Spleen (tissue), 11 donors: ENCODE results near the gene LEF1. TPM values are rescaled to one million over a fixed set of nuclear protein-coding genes. Genes with fewer than 3 reads are reported as not detected.

ENCODE experiments used
- DNase-seq: peaks from one replicate; pipeline ENCODE4 v3.0.0-alpha.2; 2020
- H3K27ac ChIP-seq, 8 donors: fragments of 200-600 bp; sonication (generic) in 7 of 8; 1 replicate in 4 of 8; 2 replicates in 4 of 8; pipeline versions ENCODE4 v1.5.0 to v1.8.0; 2016 to 2021; ENCODE audit warnings: inconsistent platforms in 4 of 8, mild to moderate bottlenecking in 4 of 8, moderate library complexity in 1 of 8
- H3K27me3 ChIP-seq, 7 donors: fragments of 200-600 bp; sonication (generic) in 6 of 7; replicated peaks in 1 of 7; 1 replicate in 4 of 7; 2 replicates in 3 of 7; pipeline versions ENCODE4 v1.5.0 to v1.8.0; 2016 to 2021; ENCODE audit warnings: inconsistent platforms in 3 of 7, mild to moderate bottlenecking in 1 of 7
- H3K36me3 ChIP-seq, 6 donors: fragments of 200-600 bp; sonication (generic) in 5 of 6; 1 replicate in 4 of 6; 2 replicates in 2 of 6; pipeline versions ENCODE4 v1.5.0 to v1.8.0; 2016 to 2021; ENCODE audit warnings: inconsistent platforms in 2 of 6
- H3K4me1 ChIP-seq, 6 donors: fragments of 200-600 bp; sonication (generic) in 5 of 6; 1 replicate in 3 of 6; 2 replicates in 3 of 6; pipeline versions ENCODE4 v1.5.0 to v1.8.0; 2016 to 2021; ENCODE audit warnings: inconsistent platforms in 3 of 6
- H3K4me3 ChIP-seq, 8 donors: fragments of 200-600 bp; sonication (generic) in 7 of 8; 1 replicate in 4 of 8; 2 replicates in 4 of 8; pipeline versions ENCODE4 v1.5.0 to v1.8.0; 2016 to 2021; ENCODE audit warnings: inconsistent platforms in 4 of 8, mild to moderate bottlenecking in 4 of 8, moderate library complexity in 2 of 8
- H3K9me3 ChIP-seq, 8 donors: fragments of 200-600 bp; sonication (generic) in 7 of 8; 1 replicate in 4 of 8; 2 replicates in 4 of 8; pipeline versions ENCODE4 v1.5.0 to v1.8.0; 2016 to 2021; ENCODE audit warnings: inconsistent platforms in 4 of 8
- POLR2A ChIP-seq, 3 donors: fragments of 450-650 bp; IDR thresholded peaks; one replicate each; pipeline ENCODE4 v1.5.1; 2017; ENCODE audit warnings: antibody characterized with exemption in 3 of 3, mild to moderate bottlenecking in 1 of 3
- POLR2AphosphoS5 ChIP-seq, 3 donors: sonication (generic); formaldehyde crosslinking; IDR thresholded peaks; one replicate each; pipeline ENCODE4 v1.5.1; 2017; ENCODE audit warnings: antibody characterized with exemption in 3 of 3
- WGBS, 5 donors: extraction: QIAGEN DNeasy Blood & Tissue Kit in 3 of 5; methylation state at CpG; one replicate each; pipeline versions ENCODE4 v1.1.5 to v1.1.7; 2013 to 2018; 5-methylcytosine and 5-hydroxymethylcytosine counted together
- intact Hi-C: fragments of 100-400 bp; cut with DNase I; formaldehyde crosslinking; loops from one replicate; pipeline ENCODE4 v1.15.0; 2023; ENCODE audit warnings: low total_unique reads
- polyA plus RNA-seq, 3 donors: library from polyadenylated mRNA; stranded (reverse); fragments of 200-250 nt; gene quantifications; one replicate each; pipeline ENCODE4 v1.2.1, GENCODE V29; 2013
- total RNA-seq, 7 donors: library from RNA; depleted of rRNA in 3 of 7; stranded (reverse); fragments of >200 nt in 3 of 7; fragmentation: NEBNext Ultra II Directional in 4 of 7; extraction: Animal tissue kit (Norgen Biotek cat#: 25700) in 4 of 7; gene quantifications; one replicate each; pipeline versions ENCODE4 v1.1.0 to v1.2.1, GENCODE V29; 2016 to 2021
- TF ChIP-seq, protein P1 (sequence below), 11 experiments: fragments of 200-600 bp in 7 of 11; fragments of 450-650 bp in 4 of 11; sonication (generic) in 4 of 11; IDR thresholded peaks in 8 of 11; conservative IDR thresholded peaks in 3 of 11; 1 replicate in 7 of 11; 2 replicates in 4 of 11; pipeline versions ENCODE4 v1.4.0 to v1.8.0; 2016 to 2021; ENCODE audit warnings: antibody characterized with exemption in 11 of 11, inconsistent platforms in 4 of 11, mild to moderate bottlenecking in 1 of 11
- donor health status: healthy with polysubstance abuse.
- donor health status: DM: no; HTN: no; CAD: no; lungs with moderate emphysema.
- donor health status: DM: no; HTN: no; CAD: no.
- donor health status: Bipolar disorder and iron deficiency.
- donor health status: healthy.
- donor health status: DM: no; HTN: no; CAD: no.
- donor health status: DM: yes; HTN: yes; CAD: no.

LEF1 gene
- total and polyA plus RNA-seq, 10 donors, result 7.8 to 55.4 (median 33.9) TPM

DNA sequence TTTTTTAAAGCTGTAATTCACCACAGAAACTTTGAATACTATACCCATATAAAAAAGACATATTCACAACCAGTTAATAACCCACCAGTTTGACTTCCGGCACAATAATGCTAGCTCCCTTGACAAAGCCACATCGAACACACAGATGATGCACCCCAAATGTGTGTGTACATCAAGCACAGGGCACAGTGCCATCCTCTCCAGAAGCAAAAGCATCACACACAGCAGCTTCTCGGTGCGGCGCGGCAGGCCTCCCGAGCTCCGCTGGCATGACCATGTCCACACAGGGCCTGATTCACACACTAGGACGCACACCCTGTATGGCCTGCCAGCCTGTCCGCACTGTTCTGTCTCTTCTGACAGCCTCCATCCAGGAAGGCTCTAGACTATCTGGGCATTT is 88.0 kb downstream of the LEF1 start:
- H3K27ac ChIP-seq, result no peak overlapping the region
- intact Hi-C loops, result no loop called here
- no peak for DNase-seq
- no peaks in the 10 kb centered on the region for H3K4me1 ChIP-seq
- H3K27me3 ChIP-seq, result no peaks in the 10 kb centered on the region
- no peaks in the 10 kb centered on the region for H3K9me3 ChIP-seq
- no peaks in the 10 kb centered on the region for H3K36me3 ChIP-seq
- TF ChIP-seq POLR2A (IDR thresholded peaks at IDR 0.05) (no peak), POLR2AphosphoS5 (IDR thresholded peaks at IDR 0.05) (peak in 1 of 3 donors; percentile 63)
- TF ChIP-seq, protein P1, sequence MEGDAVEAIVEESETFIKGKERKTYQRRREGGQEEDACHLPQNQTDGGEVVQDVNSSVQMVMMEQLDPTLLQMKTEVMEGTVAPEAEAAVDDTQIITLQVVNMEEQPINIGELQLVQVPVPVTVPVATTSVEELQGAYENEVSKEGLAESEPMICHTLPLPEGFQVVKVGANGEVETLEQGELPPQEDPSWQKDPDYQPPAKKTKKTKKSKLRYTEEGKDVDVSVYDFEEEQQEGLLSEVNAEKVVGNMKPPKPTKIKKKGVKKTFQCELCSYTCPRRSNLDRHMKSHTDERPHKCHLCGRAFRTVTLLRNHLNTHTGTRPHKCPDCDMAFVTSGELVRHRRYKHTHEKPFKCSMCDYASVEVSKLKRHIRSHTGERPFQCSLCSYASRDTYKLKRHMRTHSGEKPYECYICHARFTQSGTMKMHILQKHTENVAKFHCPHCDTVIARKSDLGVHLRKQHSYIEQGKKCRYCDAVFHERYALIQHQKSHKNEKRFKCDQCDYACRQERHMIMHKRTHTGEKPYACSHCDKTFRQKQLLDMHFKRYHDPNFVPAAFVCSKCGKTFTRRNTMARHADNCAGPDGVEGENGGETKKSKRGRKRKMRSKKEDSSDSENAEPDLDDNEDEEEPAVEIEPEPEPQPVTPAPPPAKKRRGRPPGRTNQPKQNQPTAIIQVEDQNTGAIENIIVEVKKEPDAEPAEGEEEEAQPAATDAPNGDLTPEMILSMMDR (IDR thresholded peaks at IDR 0.05 in 8 of 11, conservative IDR thresholded peaks at IDR 0.05 in 3 of 11), result no peak
- no peak overlapping the region for H3K4me3 ChIP-seq
- WGBS, 5 donors, result 80 to 95% (median 90%) methylated on average over 9 to 10 of the region's 10 CpGs

DNA sequence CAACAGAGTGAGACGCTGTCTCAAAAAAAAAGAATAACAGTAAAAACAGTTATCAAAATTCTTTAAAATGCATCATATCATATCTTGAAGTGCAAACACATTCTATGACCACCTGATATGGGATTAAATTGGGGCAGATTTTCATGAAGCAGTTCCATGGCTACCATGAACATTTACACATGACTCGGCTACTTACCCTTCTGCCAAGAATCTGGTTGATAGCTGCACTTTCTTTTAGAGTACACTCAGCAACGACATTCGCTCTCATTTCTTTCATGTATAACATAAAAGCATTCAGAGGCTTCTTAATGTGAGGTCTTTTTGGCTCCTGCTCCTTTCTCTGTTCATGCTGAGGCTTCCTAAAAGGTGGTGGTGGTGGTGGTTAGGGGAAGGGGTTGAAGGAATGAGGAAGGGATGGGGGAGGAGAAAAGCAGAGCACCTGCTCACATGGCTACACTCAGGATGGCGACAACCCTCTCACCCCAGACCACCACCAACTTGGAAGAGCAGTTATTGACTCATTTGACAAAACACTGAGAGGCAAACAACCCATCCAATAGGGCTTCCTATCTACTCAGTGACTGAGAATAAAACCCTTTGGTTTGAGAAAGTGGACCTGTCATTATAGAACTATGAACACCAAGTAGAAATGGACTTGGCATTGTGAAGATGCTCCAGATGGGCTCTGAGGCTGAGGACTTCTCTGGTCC is 90.6 kb downstream of the LEF1 start:
- Histone ChIP-seq H3K27me3 (peaks cover 0 to under 1% (median 0%) of the 10 kb centered on the region in 7 donors), H3K36me3 (no peaks in the 10 kb centered on the region), H3K27ac (no peak overlapping the region), H3K4me3 (no peak overlapping the region), H3K9me3 (no peaks in the 10 kb centered on the region), H3K4me1 (no peaks in the 10 kb centered on the region)
- intact Hi-C loops, result no loop called here
- TF ChIP-seq, protein P1 (IDR thresholded peaks at IDR 0.05 in 8 of 11, conservative IDR thresholded peaks at IDR 0.05 in 3 of 11), result no peak
- TF ChIP-seq POLR2AphosphoS5 (IDR thresholded peaks at IDR 0.05) (no peak), POLR2A (IDR thresholded peaks at IDR 0.05) (no peak)
- no peak for DNase-seq
- WGBS, 5 donors, result 70 to 85% (median 74%) methylated on average over 5 of the region's 5 CpGs

DNA sequence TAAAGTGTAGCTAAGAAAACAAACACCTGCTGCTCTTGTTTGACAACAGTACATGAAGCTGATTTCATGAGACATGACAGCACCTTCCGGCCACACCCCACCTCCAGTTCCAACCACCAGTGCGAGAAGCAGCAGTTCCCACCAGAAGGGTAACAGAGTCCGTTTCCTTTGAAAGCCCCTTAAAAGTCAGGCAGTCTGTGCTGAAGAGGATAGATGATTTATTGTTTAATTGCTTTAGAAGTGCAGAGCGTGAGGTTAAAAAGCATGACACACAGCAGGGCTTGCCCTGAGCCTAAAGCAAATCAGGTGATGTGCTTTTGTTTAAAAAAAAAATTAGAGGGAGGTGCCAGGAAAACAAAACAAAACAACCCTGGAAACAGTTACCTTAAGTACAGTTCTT is 96.4 kb downstream of the LEF1 start:
- H3K9me3 ChIP-seq, result no peaks in the 10 kb centered on the region
- no peak for DNase-seq
- H3K27me3 ChIP-seq, result peaks cover 0 to 4% (median 0%) of the 10 kb centered on the region in 7 donors
- no peaks in the 10 kb centered on the region for H3K36me3 ChIP-seq
- peak overlapping the region in 2 of 8 donors; percentile 22 to 26 for H3K27ac ChIP-seq
- intact Hi-C loops, result no loop called here
- no peaks in the 10 kb centered on the region for H3K4me1 ChIP-seq
- WGBS, 5 donors, result 53 to 72% (median 62%) methylated on average over 4 of the region's 4 CpGs
- no peak for TF ChIP-seq POLR2A (IDR thresholded peaks at IDR 0.05)
- TF ChIP-seq POLR2AphosphoS5 (IDR thresholded peaks at IDR 0.05), result peak in 1 of 3 donors; percentile 4
- no peak overlapping the region for H3K4me3 ChIP-seq

DNA sequence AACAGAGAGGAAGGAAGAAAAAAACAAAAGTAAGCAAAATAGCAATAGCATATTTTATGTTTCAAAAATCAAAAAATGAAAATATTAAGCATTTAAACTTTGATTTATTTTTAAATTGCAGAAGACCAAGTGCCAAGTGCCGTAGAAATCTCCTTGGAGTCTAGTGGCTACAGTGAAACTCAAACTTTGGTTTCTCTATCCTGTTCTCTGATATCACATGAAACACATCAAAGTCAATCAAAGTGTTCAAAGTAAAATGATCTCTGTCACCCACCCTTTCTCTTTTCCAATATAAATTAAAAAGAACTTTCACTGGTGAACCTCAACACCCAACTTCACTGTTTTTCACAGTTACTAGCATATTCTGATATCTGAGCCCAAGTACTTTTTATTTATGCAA is 98.0 kb downstream of the LEF1 start:
- no peak overlapping the region for H3K4me3 ChIP-seq
- intact Hi-C loops, result no loop called here
- H3K27ac ChIP-seq, result no peak overlapping the region
- H3K9me3 ChIP-seq, result no peaks in the 10 kb centered on the region
- TF ChIP-seq POLR2A (IDR thresholded peaks at IDR 0.05), result no peak
- no peak for TF ChIP-seq POLR2AphosphoS5 (IDR thresholded peaks at IDR 0.05)
- TF ChIP-seq, protein P1 (IDR thresholded peaks at IDR 0.05 in 8 of 11, conservative IDR thresholded peaks at IDR 0.05 in 3 of 11), result no peak
- no peak for DNase-seq
- WGBS, 5 donors, result 69 to 88% (median 85%) methylated on average over 1 of the region's 1 CpG
- H3K36me3 ChIP-seq, result no peaks in the 10 kb centered on the region
- H3K4me1 ChIP-seq, result no peaks in the 10 kb centered on the region
- peaks cover 0 to 4% (median 0%) of the 10 kb centered on the region in 7 donors for H3K27me3 ChIP-seq
